Upper lobe of left lung (tissue), 6 donors: Measurements from ENCODE around the gene CAV1. TPM values are rescaled to one million over a fixed set of nuclear protein-coding genes. Genes with fewer than 3 reads are reported as not detected.

Source experiments
- ATAC-seq, 2 donors: fragments of 200-7000 bp; cut with Tn5 transposase; one replicate each; pipeline ENCODE4 v1.9.1; 2022; ENCODE audit warnings: mild to moderate bottlenecking in 2 of 2, moderate library complexity in 2 of 2; ENCODE audit not compliant: low FRiP score in 2 of 2
- DNase-seq, 2 donors: peaks; one replicate each; pipeline ENCODE4 v3.0.0-alpha.2; 2019 to 2020
- H3K27ac ChIP-seq, 4 donors: fragments of 200-600 bp; sonication (generic); one replicate each; pipeline ENCODE4 v1.5.1; 2016 to 2019
- H3K27me3 ChIP-seq, 4 donors: fragments of 200-600 bp; sonication (generic); one replicate each; pipeline ENCODE4 v1.5.1; 2017 to 2019
- H3K36me3 ChIP-seq, 4 donors: fragments of 200-600 bp; sonication (generic); one replicate each; pipeline ENCODE4 v1.5.1; 2016 to 2019
- H3K4me1 ChIP-seq, 4 donors: fragments of 200-600 bp; sonication (generic); one replicate each; pipeline ENCODE4 v1.5.1; 2018 to 2019
- H3K4me3 ChIP-seq, 4 donors: fragments of 200-600 bp; sonication (generic); one replicate each; pipeline ENCODE4 v1.5.1; 2017 to 2019; ENCODE audit warnings: mild to moderate bottlenecking in 2 of 4, moderate library complexity in 1 of 4
- H3K9me3 ChIP-seq, 4 donors: fragments of 200-600 bp; sonication (generic); one replicate each; pipeline ENCODE4 v1.5.1; 2018 to 2019
- EP300 ChIP-seq, 4 donors: sonication (generic); formaldehyde crosslinking; IDR thresholded peaks; one replicate each; pipeline ENCODE4 v1.5.1; 2017; ENCODE audit warnings: antibody characterized with exemption in 4 of 4, control low read depth in 2 of 4
- POLR2A ChIP-seq, 4 donors: fragments of 450-650 bp; IDR thresholded peaks; one replicate each; pipeline ENCODE4 v1.5.1; 2016 to 2017; ENCODE audit warnings: antibody characterized with exemption in 4 of 4, mild to moderate bottlenecking in 2 of 4
- POLR2AphosphoS5 ChIP-seq, 2 donors: sonication (generic); formaldehyde crosslinking; IDR thresholded peaks; one replicate each; pipeline ENCODE4 v1.5.1; 2017; ENCODE audit warnings: antibody characterized with exemption in 2 of 2
- WGBS, 2 donors: methylation state at CpG; one replicate each; pipeline ENCODE4 v1.1.5; 2017 to 2018; 5-methylcytosine and 5-hydroxymethylcytosine counted together
- total RNA-seq, 6 donors: library from RNA; depleted of rRNA in 4 of 6; stranded (reverse); fragments of >200 nt in 4 of 6; gene quantifications; one replicate each; pipeline versions ENCODE4 v1.1.0 to v1.2.1, GENCODE V29; 2016 to 2021
- TF ChIP-seq, protein P1 (sequence below), 6 experiments: fragments of 450-650 bp in 4 of 6; fragments of 200-600 bp in 2 of 6; sonication (generic) in 2 of 6; IDR thresholded peaks; one replicate each; pipeline ENCODE4 v1.5.1; 2016 to 2019; ENCODE audit warnings: antibody characterized with exemption in 6 of 6
- donor health status: DM: no; HTN: no; CAD: no; lungs with moderate emphysema.
- donor health status: DM: no; HTN: yes; CAD: no; lungs with severe emphysema.

CAV1 gene
- total RNA-seq, 6 donors from 2014 or later: 207 to 951 (median 552) TPM

DNA sequence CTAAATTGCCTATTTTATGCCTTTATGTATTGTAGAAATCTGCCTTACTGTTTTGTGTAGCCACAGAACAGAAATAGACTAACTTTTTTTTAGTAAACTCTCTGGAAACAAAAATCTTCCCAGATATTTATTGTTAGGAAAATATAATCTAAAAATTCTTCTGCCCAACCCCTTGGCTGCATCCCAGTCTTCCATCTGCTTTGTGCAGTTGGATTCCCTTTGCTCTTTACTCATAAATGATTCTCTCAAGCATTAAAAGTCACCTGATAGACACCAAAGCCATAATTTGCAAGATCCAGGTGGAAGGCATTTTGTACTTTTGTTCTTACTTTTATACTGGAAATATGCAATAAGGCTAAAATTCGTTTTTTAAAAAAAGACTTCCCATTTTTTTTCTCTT, 31.4 kb upstream of the CAV1 start:
- H3K4me1 ChIP-seq: peaks cover 0 to 29% (median 1%) of the 10 kb centered on the region in 4 donors
- TF ChIP-seq POLR2A (IDR thresholded peaks at IDR 0.05) (no peak), POLR2AphosphoS5 (IDR thresholded peaks at IDR 0.05) (no peak), EP300 (IDR thresholded peaks at IDR 0.05) (no peak)
- TF ChIP-seq, protein P1, sequence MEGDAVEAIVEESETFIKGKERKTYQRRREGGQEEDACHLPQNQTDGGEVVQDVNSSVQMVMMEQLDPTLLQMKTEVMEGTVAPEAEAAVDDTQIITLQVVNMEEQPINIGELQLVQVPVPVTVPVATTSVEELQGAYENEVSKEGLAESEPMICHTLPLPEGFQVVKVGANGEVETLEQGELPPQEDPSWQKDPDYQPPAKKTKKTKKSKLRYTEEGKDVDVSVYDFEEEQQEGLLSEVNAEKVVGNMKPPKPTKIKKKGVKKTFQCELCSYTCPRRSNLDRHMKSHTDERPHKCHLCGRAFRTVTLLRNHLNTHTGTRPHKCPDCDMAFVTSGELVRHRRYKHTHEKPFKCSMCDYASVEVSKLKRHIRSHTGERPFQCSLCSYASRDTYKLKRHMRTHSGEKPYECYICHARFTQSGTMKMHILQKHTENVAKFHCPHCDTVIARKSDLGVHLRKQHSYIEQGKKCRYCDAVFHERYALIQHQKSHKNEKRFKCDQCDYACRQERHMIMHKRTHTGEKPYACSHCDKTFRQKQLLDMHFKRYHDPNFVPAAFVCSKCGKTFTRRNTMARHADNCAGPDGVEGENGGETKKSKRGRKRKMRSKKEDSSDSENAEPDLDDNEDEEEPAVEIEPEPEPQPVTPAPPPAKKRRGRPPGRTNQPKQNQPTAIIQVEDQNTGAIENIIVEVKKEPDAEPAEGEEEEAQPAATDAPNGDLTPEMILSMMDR (IDR thresholded peaks at IDR 0.05): no peak
- H3K9me3 ChIP-seq: no peaks in the 10 kb centered on the region
- 58 to 65% methylated on average over 1 of the region's 1 CpG for WGBS, 2 donors
- H3K36me3 ChIP-seq: no peaks in the 10 kb centered on the region
- ATAC-seq (no peak), DNase-seq (no peak)
- H3K27me3 ChIP-seq: no peaks in the 10 kb centered on the region
- H3K4me3 ChIP-seq: no peak overlapping the region
- H3K27ac ChIP-seq: no peak overlapping the region

DNA sequence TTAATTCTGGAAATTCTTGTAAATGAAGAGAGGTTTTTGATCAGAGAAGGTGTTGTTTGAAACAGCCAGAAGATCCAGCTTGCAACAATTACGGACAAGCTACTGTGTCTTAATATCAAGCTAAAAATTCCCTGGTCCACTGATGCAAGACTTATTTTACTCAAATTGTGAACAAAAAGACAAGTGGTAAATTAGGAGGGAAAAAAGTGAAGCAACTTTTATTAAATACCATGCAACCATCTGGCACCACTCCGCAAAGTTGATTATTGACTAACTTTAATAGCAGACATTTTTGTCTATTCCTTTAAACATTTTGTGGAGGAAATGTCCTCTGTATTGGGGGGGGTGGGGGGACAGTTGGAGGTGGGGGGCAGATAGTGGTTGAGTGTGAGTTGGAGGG, 30.4 kb upstream of the CAV1 start:
- H3K4me3 ChIP-seq: no peak overlapping the region
- 85% methylated on average over 2 of the region's 2 CpGs for WGBS, 2 donors
- H3K27ac ChIP-seq: peak overlapping the region in 1 of 4 donors; percentile 28
- no peaks in the 10 kb centered on the region for H3K36me3 ChIP-seq
- TF ChIP-seq, protein P1 (IDR thresholded peaks at IDR 0.05): no peak
- TF ChIP-seq EP300 (IDR thresholded peaks at IDR 0.05): no peak
- ATAC-seq: no peak
- no peak for DNase-seq
- no peaks in the 10 kb centered on the region for H3K9me3 ChIP-seq
- no peaks in the 10 kb centered on the region for H3K27me3 ChIP-seq
- H3K4me1 ChIP-seq: peaks cover 4 to 29% (median 7%) of the 10 kb centered on the region in 4 donors

DNA sequence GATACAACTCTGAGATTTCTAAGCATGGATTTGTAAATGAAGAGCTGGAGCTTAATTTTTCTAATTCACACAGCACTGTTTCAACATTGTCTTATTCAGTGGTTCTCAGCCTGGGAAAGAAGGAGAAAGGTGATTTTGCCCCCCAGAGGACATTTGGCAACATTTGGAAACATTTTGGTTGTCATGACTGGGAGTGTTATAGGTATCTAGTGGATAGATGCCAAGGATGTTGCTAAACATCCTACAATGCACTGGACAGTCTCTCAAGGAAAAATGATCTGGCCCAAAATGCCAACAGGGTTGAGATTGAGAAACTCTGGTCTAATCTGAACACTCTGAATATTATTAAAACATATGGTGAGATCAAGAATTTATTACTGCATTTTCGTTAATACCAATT, 29.1 kb upstream of the CAV1 start:
- Histone ChIP-seq H3K27ac (peak overlapping the region in 1 of 4 donors; percentile 55), H3K4me1 (peaks cover 7 to 22% (median 9%) of the 10 kb centered on the region in 4 donors), H3K4me3 (no peak overlapping the region), H3K36me3 (no peaks in the 10 kb centered on the region), H3K27me3 (no peaks in the 10 kb centered on the region), H3K9me3 (no peaks in the 10 kb centered on the region)
- 74 to 88% methylated on average over 1 of the region's 1 CpG for WGBS, 2 donors
- DNase-seq (no peak), ATAC-seq (no peak)
- TF ChIP-seq POLR2AphosphoS5 (IDR thresholded peaks at IDR 0.05) (no peak), EP300 (IDR thresholded peaks at IDR 0.05) (no peak), POLR2A (IDR thresholded peaks at IDR 0.05) (no peak)
- TF ChIP-seq, protein P1 (IDR thresholded peaks at IDR 0.05): no peak

DNA sequence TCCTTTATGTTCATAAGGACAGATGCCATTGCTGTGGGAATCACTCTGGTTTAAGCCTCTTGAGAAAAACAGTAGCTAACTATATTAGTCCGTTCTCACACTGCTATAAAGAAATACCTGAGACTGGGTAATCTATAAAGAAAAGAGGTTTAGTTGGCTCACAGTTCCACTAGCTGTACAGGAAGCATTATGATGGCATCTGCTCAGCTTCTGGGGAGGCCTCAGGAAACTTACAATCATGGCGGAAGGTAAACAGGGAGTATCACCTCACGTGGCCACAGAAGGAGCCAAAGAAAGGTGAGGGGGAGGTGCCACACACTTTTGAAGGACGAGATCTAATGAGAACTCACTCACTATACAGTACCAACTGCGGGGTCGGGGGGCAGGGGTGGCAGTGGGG, 28.2 kb upstream of the CAV1 start:
- Histone ChIP-seq H3K36me3 (no peaks in the 10 kb centered on the region), H3K4me3 (no peak overlapping the region), H3K4me1 (peaks cover 4 to 19% (median 10%) of the 10 kb centered on the region in 4 donors), H3K27me3 (no peaks in the 10 kb centered on the region), H3K9me3 (no peaks in the 10 kb centered on the region), H3K27ac (no peak overlapping the region)
- DNase-seq: no peak
- TF ChIP-seq POLR2AphosphoS5 (IDR thresholded peaks at IDR 0.05) (no peak), EP300 (IDR thresholded peaks at IDR 0.05) (no peak), POLR2A (IDR thresholded peaks at IDR 0.05) (no peak)
- TF ChIP-seq, protein P1 (IDR thresholded peaks at IDR 0.05): no peak
- WGBS, 2 donors: 82 to 88% methylated on average over 6 of the region's 6 CpGs
- ATAC-seq: no peak

DNA sequence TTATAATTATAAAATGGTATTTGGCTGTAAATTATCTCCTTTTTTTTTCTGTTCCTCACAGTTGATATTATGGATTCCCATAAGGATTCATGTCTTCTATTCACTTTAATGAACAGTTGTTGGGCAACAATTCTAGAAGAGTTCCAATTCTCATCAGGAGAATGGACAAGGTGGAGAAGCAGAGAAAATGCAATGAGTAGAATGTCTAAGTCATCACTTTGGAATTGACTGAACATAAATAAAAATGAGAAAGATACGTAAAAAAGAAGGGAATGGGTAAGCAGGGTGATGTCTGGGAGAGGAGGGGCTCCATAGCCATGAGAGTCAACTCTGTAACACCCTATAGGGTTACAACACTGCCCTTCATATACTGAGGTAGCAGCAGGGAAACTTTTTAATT, 27.1 kb upstream of the CAV1 start:
- TF ChIP-seq POLR2AphosphoS5 (IDR thresholded peaks at IDR 0.05) (no peak), POLR2A (IDR thresholded peaks at IDR 0.05) (no peak), EP300 (IDR thresholded peaks at IDR 0.05) (no peak)
- TF ChIP-seq, protein P1 (IDR thresholded peaks at IDR 0.05): no peak
- ATAC-seq (no peak), DNase-seq (no peak)
- no peaks in the 10 kb centered on the region for H3K9me3 ChIP-seq
- WGBS, 2 donors: 85 to 89% methylated on average over 1 of the region's 1 CpG
- no peaks in the 10 kb centered on the region for H3K27me3 ChIP-seq
- H3K4me1 ChIP-seq: peaks cover 4 to 28% (median 11%) of the 10 kb centered on the region in 4 donors
- peak overlapping the region in 1 of 4 donors; percentile 30 for H3K27ac ChIP-seq
- no peaks in the 10 kb centered on the region for H3K36me3 ChIP-seq
- H3K4me3 ChIP-seq: no peak overlapping the region
